Stimulated activated CD8-positive, alpha-beta memory T cell treated with anti-CD3 and anti-CD28 coated beads, Interleukin-7, amount 100 ng/mL, for 1 hour (primary cell): Measurements from ENCODE around the gene KMT2C.

Experiments
- DNase-seq, 2 donors: peaks; one replicate each; pipeline ENCODE4 v3.0.0-alpha.2; 2020; ENCODE audit warnings: low read depth in 2 of 2

Gene KMT2C

GRCh38 chr7:152200395-152200794 lies 235.4 kb downstream of the KMT2C start:
- DNase-seq: no peak

- DNase-seq: no peak
These were observed 239.4 kb downstream of the KMT2C start for GRCh38 chr7:152196391-152196790.

GRCh38 chr7:152193880-152194279 lies 241.9 kb downstream of the KMT2C start:
- DNase-seq: no peak

- no peak for DNase-seq
These were observed 246.7 kb downstream of the KMT2C start for GRCh38 chr7:152189061-152189460.

- DNase-seq: no peak
These were observed 250.2 kb downstream of the KMT2C start for GRCh38 chr7:152185558-152185957.

GRCh38 chr7:152180587-152180986 lies 255.2 kb downstream of the KMT2C start:
- DNase-seq: no peak

GRCh38 chr7:152180048-152180447 lies 255.8 kb downstream of the KMT2C start:
- DNase-seq: no peak

GRCh38 chr7:152178405-152179058 lies 257.3 kb downstream of the KMT2C start:
- DNase-seq: no peak

GRCh38 chr7:152177681-152178404 lies 258.0 kb downstream of the KMT2C start:
- DNase-seq: no peak

GRCh38 chr7:152176797-152177196 lies 259.0 kb downstream of the KMT2C start:
- DNase-seq: no peak

- no peak for DNase-seq
These were observed 262.3 kb downstream of the KMT2C start for GRCh38 chr7:152173372-152174070.

- DNase-seq: no peak
These were observed 273.5 kb downstream of the KMT2C start for GRCh38 chr7:152162287-152162686.

- DNase-seq: no peak
These were observed 274.6 kb downstream of the KMT2C start for GRCh38 chr7:152161171-152161570.

GRCh38 chr7:152158801-152159587 lies 276.8 kb downstream of the KMT2C start:
- DNase-seq: no peak

- no peak for DNase-seq
These were observed 283.5 kb downstream of the KMT2C start for GRCh38 chr7:152152267-152152666.

- no peak for DNase-seq
These were observed 286.4 kb downstream of the KMT2C start for GRCh38 chr7:152149363-152149762.

- DNase-seq: no peak
These were observed 287.1 kb downstream of the KMT2C start for GRCh38 chr7:152148706-152149105.

GRCh38 chr7:152145853-152146466 lies 289.8 kb downstream of the KMT2C start:
- no peak for DNase-seq

GRCh38 chr7:152144557-152145245 lies 291.1 kb downstream of the KMT2C start:
- no peak for DNase-seq

GRCh38 chr7:152142976-152143595 lies 292.7 kb downstream of the KMT2C start:
- DNase-seq: no peak

GRCh38 chr7:152140560-152140959 lies 295.2 kb downstream of the KMT2C start:
- DNase-seq: no peak
